HK-2 (cell line): ENCODE measurements around the gene MMP27.

Source experiments
- DNase-seq: peaks from one replicate; pipeline ENCODE4 v3.0.0-alpha.2; 2018; ENCODE audit not compliant: unreplicated experiment

Gene MMP27

DNA sequence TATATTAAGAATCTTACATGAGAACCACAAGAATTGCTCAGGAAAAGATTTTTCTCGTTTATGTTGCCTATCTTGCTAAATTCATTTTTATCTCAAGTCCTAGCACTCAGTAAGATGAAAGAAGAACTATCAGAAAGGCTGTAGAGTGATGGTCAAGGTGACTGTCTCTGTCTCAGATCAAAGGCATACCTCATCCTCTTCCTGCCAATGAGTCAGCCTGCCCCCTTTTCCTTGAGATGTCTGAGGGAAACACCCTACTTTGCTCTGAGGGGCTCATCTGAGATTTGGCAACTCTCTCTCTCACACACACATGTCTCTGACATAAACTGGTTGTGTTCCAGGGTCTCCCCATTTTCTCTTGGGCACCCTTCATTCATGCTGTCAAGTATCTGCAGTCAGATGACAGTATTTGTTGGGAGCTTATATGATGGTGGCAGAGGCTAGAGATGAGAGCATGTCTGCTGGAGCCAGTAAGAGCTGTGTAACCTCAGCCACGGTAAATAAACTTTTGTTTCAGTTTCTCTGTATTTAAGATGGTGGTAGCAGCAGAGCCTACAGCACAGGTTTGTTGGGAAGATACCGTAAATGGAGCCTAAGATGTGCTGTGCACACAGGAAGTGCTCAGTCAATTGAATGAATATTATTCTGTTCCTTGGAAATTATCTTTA, 1.6 kb downstream of the MMP27 start:
- no peak for DNase-seq

- DNase-seq: no peak
Measured at GRCh38 chr11:102695201-102695600, 10.4 kb downstream of the MMP27 start.

- DNase-seq: no peak
Measured at GRCh38 chr11:102685754-102686153, 19.8 kb downstream of the MMP27 start.

- no peak for DNase-seq
Measured at GRCh38 chr11:102685338-102685737, 20.2 kb downstream of the MMP27 start.

DNA sequence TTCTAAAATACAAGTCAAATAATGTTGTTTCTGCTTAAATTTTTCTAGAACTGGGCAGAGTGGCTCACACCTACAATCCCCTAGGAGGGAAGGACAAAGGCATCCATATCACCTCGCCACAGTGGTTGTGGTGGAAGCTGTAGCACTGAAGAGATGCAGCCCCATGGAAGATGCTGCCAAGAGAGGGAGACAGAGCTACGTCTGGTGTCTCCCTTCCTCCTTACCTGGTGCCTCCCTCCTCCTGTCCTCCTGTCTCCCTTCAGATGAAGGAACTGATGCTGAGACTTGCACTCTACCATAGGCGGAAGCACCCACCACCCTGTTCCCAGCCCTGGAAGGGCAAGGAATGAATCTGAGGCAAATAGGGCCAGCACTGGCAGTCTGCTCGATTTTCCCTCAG, 22.3 kb downstream of the MMP27 start:
- no peak for DNase-seq

DNA sequence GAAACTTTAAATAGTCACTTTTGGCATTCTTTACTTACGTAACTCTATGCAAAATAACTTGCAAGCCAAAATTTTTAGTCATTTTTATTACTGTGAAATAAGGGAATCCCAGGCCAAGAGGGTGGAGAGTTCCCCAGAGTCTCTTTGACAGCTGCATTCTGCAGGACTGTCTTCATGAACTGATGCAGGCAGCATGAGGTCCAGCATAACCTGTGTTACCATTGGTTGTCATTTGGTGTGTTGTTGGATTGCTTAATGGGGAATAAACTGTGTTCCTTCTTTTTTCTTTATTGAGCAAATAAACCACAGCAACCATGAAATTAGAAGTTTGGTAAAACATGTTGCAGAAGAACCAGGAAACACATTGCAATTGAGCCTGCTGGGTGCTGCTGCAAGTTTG, 24.6 kb downstream of the MMP27 start:
- no peak for DNase-seq

- no peak for DNase-seq
Measured at GRCh38 chr11:102678022-102678421, 27.5 kb downstream of the MMP27 start.

DNA sequence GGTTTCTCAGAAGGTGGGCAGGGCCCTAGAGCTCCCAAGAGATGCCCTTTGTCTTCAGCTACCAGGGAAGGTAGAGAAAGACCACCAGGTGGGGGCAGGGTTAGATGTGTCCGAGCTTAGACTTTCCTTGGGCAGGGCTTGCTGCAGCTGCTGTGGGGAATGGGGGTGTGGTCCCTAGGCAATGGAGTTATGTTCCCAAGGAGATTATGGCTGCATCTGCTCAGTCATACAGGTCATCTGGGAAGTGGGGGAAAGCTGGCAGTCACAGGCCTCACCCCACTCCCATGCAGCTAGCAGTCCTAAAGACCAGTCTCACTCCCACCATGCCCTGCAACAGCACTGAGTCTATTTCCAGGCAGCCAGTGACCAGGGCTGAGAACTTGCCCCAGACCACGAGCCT, 29.5 kb downstream of the MMP27 start:
- no peak for DNase-seq

DNA sequence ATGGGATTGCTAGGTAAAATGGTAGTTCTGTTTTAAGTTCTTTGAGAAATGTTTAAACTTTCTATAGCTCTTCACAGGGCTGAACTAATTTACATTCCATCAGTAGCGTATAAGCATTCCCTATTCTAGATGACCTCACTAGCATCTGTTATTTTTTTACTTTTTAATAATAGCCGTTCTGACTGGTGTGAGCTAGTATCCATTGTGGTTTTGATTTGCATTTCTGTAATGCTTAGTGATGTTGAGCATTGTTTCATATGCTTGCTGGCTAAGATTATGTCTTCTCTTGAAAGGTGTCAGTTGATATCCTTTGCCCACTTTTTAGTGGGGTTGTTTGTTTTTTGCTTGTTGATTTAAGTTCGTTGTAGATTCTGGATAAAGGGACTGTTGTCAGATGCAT, 35.9 kb downstream of the MMP27 start:
- no peak for DNase-seq

- peak; percentile 12 for DNase-seq
Measured at GRCh38 chr11:102666331-102666957, 39.1 kb downstream of the MMP27 start.

DNA sequence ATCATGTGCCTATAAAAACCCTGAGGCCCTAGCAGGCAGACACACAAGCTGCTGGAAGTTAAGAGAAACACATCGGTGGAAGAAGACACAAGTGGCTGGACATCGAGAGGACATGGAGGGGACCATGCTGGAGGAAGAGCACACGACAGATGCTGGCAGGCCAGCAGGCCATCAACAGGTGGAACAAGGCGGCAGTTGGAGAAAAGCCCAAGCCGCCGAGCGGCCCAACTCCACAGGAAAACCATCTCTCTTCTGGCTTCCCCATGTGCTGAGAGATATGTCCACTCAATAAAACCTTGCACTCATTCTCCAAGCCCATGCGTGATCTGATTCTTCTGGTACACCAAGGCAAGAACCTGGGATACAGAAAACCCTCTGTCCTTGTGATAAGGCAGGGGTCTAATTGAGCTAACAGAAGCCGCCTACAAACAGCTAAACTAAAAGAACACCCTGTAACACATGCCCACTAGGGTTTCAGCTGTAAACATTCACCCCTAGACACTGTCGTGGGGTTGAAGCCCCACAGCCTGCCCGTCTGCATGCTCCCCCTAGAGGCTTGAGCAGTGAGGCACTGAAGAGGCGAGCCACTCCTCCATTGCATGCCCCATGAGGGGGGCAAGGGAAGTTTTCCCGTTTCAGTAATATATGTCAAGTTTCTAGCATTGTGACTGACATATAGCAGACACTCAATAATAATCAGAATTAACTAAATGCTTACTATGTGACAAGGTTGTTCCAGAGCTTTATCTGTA, 41.4 kb downstream of the MMP27 start:
- DNase-seq: no peak

DNA sequence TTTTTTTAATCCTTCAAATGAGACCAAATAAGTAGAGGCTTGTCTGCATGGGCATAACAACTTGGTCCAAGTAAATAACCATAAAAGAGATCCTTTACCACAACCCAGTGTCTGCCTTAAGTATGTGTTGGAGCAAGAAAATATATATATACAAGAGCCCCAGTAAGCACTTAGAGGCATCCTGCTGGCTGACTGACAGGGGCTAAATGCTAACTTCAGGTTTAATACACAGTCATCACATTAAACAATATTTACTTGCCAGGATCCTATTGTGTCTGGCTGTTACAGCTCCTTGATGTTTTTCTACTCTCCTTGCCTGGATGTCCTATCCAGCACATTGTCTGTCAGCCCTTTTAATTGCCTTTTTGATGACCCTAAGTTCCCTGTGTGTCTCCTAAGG, 43.0 kb downstream of the MMP27 start:
- no peak for DNase-seq

DNA sequence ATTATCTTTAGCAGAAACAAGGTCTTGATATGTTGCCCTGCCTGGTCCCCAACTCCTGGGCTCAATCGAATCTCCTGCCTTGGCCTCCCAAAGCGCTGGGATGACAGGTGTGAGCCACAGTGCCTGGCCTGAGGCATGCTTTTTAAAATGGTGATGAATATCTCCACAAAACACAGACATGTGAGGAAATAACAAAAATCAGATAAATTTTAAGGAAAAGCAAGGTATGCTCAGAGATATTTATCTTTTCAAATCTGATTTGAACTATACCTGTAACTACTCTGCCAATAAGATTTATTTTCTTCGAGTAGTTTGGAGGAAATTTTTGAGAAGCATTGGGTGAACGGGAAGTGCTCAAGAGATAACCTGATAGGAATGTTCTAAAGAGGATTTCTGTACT, 44.5 kb downstream of the MMP27 start:
- no peak for DNase-seq

DNA sequence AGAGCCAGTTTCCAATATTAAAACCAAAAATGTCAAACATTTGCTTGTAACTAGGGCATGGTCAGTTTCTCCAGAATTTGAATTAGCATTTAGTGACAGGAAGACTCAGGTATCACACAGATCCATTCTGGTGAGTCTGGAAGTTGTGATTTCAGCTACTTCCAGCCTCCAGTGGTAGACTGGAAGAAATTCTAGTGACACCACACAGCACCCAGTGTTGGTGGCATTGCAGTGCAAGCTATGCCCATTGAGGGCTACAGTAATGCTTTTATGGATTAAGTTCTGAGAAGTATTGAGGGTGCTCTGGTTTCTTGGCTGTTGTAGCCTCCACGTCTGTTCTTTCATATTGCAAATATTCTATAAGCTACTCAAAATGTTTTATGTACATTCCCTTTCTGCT, 49.0 kb downstream of the MMP27 start:
- no peak for DNase-seq

DNA sequence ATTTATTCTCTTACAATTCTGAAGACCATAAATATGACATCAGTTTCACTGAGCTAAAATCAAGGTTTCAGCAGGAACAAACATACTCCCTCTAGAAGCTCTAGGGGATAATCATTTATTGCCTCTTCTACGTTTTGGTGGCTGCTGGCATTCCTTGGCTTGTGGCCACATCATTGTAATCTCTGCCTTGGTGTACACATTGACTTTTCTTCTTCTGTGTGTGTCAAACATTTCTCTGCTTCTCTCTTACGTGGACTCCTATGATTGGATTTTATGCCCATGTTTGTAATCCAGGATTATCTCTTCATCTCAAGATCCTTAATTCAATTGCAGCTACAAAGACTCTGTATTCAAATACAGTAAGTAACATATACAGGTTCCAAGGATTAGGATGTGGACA, 50.0 kb downstream of the MMP27 start:
- DNase-seq: no peak

DNA sequence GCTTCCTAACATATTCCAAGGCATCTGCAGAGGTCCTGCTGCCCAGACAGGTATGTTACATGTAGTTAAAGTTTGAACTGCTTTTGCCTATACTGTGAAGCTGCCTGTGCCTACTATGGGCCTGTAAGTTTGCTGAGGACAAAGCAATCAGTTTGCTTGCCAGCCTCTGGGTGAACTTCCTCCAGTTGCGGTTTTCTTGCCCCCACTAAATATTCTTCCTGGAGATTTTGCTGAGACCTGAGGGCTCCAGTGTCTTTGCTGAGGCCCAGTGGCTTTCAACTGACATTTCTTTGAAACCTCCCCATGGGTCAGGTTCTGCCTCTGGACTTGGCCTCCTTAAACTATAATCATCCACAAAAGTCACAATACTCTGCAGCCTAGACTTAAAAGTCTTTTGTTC, 50.8 kb downstream of the MMP27 start:
- no peak for DNase-seq

- no peak for DNase-seq
Measured at GRCh38 chr11:102653744-102654291, 51.8 kb downstream of the MMP27 start.

- no peak for DNase-seq
Measured at GRCh38 chr11:102647430-102647829, 58.1 kb downstream of the MMP27 start.

DNA sequence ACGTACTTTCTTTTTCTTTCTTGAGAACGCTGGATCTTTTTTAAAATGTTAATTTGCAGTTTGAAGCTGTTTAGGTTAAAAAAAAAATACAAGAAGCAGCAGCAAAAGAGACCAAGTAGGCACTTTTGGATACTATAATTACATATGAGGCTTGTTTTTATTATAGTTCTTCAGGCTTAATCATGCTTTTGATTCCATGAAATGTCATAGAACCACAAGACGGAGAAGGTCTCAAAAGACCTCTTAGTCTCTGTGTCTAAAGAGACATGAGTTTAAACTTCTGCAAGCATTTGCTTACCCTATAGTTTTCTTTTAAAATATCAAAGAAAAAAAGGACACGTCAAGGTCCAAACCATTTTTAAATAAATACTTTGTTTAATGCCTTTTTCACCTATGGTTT, 61.6 kb downstream of the MMP27 start:
- no peak for DNase-seq
